Measurements from ENCODE around the gene TMEM72.

DNA sequence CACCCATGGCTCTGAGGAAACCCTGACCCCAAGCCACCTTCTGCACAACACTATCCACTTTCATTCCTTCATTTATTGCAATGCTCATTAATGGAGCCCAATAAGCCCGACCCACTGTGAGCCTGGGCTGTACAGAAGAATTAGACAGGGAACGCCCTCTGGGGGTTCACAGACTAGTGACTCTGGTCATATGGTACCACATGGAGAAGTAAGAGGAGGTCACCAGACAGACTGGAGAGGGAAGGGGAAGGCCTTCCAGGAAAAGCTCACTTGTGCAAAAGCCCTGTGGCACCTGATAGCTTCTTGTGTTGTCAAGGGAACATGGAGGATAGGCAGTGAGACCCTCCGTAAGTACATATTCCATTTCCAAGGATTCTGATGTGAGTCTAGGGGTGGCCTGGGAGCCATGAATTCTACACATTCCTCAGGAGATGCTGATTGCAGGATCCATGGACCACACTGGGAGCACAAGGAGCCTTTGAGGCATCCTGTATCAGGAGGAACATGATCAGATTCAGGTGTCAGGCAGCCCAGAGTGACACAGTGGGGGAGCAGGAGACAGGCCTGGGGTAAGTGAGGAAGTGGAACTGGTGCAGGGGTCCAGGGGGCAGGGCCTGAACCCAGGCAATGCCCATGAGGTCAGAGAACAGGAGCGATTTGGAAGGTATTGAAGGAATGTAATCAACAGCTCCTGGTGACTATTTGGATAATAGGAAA is 19.9 kb downstream of the TMEM72 start:
- TF ChIP-seq EZH2 (IDR thresholded peaks at IDR 0.05) (no peak), POLR2AphosphoS5 (IDR thresholded peaks at IDR 0.05; ENCODE audit: borderline replicate concordance, low read depth, low read length) (no peak)
